ENCODE results near the gene CD2AP. TPM values are rescaled to one million over a fixed set of nuclear protein-coding genes. Genes with fewer than 3 reads are reported as not detected.
A peak's percentile ranks its signal among the peaks of the same experiment; 100 is the strongest.

Gene CD2AP
- total RNA-seq, 2 donors from 2014 or later: 58.1 to 62.4 TPM

- H3K4me1 Mint-ChIP-seq: peaks cover 4% of the 10 kb centered on the region
- no peak overlapping the region for H3K4me3 Mint-ChIP-seq
- WGBS, 2 experiments (ENCODE audit: insufficient coverage in 1 of 2, insufficient read length in 1 of 2): 75 to 81% methylated on average over 4 to 6 of the region's 6 CpGs
- peaks cover 8% of the 10 kb centered on the region for H3K36me3 ChIP-seq (ENCODE audit: control insufficient read depth, insufficient read depth, low read length)
- no peak for DNase-seq
- H3K27me3 ChIP-seq (ENCODE audit: control insufficient read depth, insufficient read depth, low read length, poor library complexity, severe bottlenecking): no peaks in the 10 kb centered on the region
- H3K27me3 Mint-ChIP-seq (ENCODE audit: insufficient read depth): no peaks in the 10 kb centered on the region
- peaks cover 8% of the 10 kb centered on the region for H3K9me3 ChIP-seq (ENCODE audit: control insufficient read depth, low read length)
- no peaks in the 10 kb centered on the region for H3K4me1 ChIP-seq (ENCODE audit: control insufficient read depth, insufficient read depth, low read length)
- H3K9me3 Mint-ChIP-seq: no peaks in the 10 kb centered on the region
- no peak overlapping the region for H3K4me3 ChIP-seq (ENCODE audit: low read length)
- no peak overlapping the region for H3K9ac ChIP-seq (ENCODE audit: extremely low read depth, low read length, poor library complexity, severe bottlenecking)
- H3K27ac Mint-ChIP-seq: peak overlapping the region; percentile 22
- peaks cover 6% of the 10 kb centered on the region for H3K36me3 Mint-ChIP-seq (ENCODE audit: low read depth)
- no peak for TF ChIP-seq CTCF (conservative IDR thresholded peaks at IDR 0.05)
- H3K27ac ChIP-seq (ENCODE audit: low read depth, low read length): no peak overlapping the region
These were observed 44.4 kb downstream of the CD2AP start for GRCh38 chr6:47521961-47522360.

- 88 to 92% methylated on average over 2 to 3 of the region's 3 CpGs for WGBS, 2 experiments (ENCODE audit: insufficient coverage in 1 of 2, insufficient read length in 1 of 2)
- H3K9ac ChIP-seq (ENCODE audit: extremely low read depth, low read length, poor library complexity, severe bottlenecking): no peak overlapping the region
- TF ChIP-seq CTCF (conservative IDR thresholded peaks at IDR 0.05): no peak
- Mint-ChIP-seq H3K4me3 (no peak overlapping the region), H3K36me3 (ENCODE audit: low read depth) (peaks cover 15% of the 10 kb centered on the region), H3K27ac (no peak overlapping the region), H3K27me3 (ENCODE audit: insufficient read depth) (no peaks in the 10 kb centered on the region), H3K4me1 (peaks cover 4% of the 10 kb centered on the region), H3K9me3 (no peaks in the 10 kb centered on the region)
- peaks cover 14% of the 10 kb centered on the region for H3K9me3 ChIP-seq (ENCODE audit: control insufficient read depth, low read length)
- H3K4me1 ChIP-seq (ENCODE audit: control insufficient read depth, insufficient read depth, low read length): no peaks in the 10 kb centered on the region
- H3K27me3 ChIP-seq (ENCODE audit: control insufficient read depth, insufficient read depth, low read length, poor library complexity, severe bottlenecking): no peaks in the 10 kb centered on the region
- no peak for DNase-seq
- peaks cover 22% of the 10 kb centered on the region for H3K36me3 ChIP-seq (ENCODE audit: control insufficient read depth, insufficient read depth, low read length)
- H3K4me3 ChIP-seq (ENCODE audit: low read length): no peak overlapping the region
- no peak overlapping the region for H3K27ac ChIP-seq (ENCODE audit: low read depth, low read length)
These were observed 46.7 kb downstream of the CD2AP start for GRCh38 chr6:47524136-47524845.

GRCh38 chr6:47525330-47526057 lies 47.9 kb downstream of the CD2AP start:
- H3K9me3 Mint-ChIP-seq: no peaks in the 10 kb centered on the region
- Histone ChIP-seq H3K27ac (ENCODE audit: low read depth, low read length) (no peak overlapping the region), H3K9ac (ENCODE audit: extremely low read depth, low read length, poor library complexity, severe bottlenecking) (no peak overlapping the region), H3K9me3 (ENCODE audit: control insufficient read depth, low read length) (peaks cover 14% of the 10 kb centered on the region), H3K4me1 (ENCODE audit: control insufficient read depth, insufficient read depth, low read length) (no peaks in the 10 kb centered on the region), H3K36me3 (ENCODE audit: control insufficient read depth, insufficient read depth, low read length) (peaks cover 22% of the 10 kb centered on the region), H3K4me3 (ENCODE audit: low read length) (no peak overlapping the region), H3K27me3 (ENCODE audit: control insufficient read depth, insufficient read depth, low read length, poor library complexity, severe bottlenecking) (no peaks in the 10 kb centered on the region)
- no peak overlapping the region for H3K27ac Mint-ChIP-seq
- H3K27me3 Mint-ChIP-seq (ENCODE audit: insufficient read depth): no peaks in the 10 kb centered on the region
- peaks cover 4% of the 10 kb centered on the region for H3K4me1 Mint-ChIP-seq
- DNase-seq: no peak
- TF ChIP-seq CTCF (conservative IDR thresholded peaks at IDR 0.05): no peak
- peaks cover 15% of the 10 kb centered on the region for H3K36me3 Mint-ChIP-seq (ENCODE audit: low read depth)
- 94 to 100% methylated on average over 1 to 2 of the region's 2 CpGs for WGBS, 2 experiments (ENCODE audit: insufficient coverage in 1 of 2, insufficient read length in 1 of 2)
- H3K4me3 Mint-ChIP-seq: no peak overlapping the region

Data from endodermal cell (in vitro differentiated cells).